Endothelial cell of umbilical vein (primary cell): ENCODE results near the gene TNIP3. TPM values are rescaled to one million over a fixed set of nuclear protein-coding genes. Genes with fewer than 3 reads are reported as not detected.

Experiments
- BruUV-seq: library from RNA; stranded (reverse); fragments of 400-500 nt; replicated peaks from 2 replicates; lab custom pipeline; 2021; lab: Mats Ljungman, UMichigan
- CTCF ChIA-PET: fragments of 300-600, 350-600 bp; sonication (Branson Sonifier 250); formaldehyde crosslinking; loops from one replicate; lab custom pipeline; 2021; ENCODE audit warnings: antibody characterized with exemption, inconsistent platforms; lab: Charles Lee
- POLR2A ChIA-PET: fragments of 300-600, 350-600 bp; sonication (Branson Sonifier 250); formaldehyde crosslinking; loops from one replicate; lab custom pipeline; 2021; ENCODE audit warnings: antibody characterized with exemption, inconsistent platforms; lab: Charles Lee
- DNase-seq: peaks from one replicate; pipeline ENCODE4 v3.0.0-alpha.2; 2011; ENCODE audit warnings: low read depth, low spot score
- FAIRE-seq: peaks from 2 replicates; lab custom pipeline; 2011; peaks lifted over from hg19 to GRCh38; lab: Jason Lieb, UNC
- H2AFZ ChIP-seq: 2 replicates; pipeline ENCODE4 v1.6.0; 2012; ENCODE audit warnings: low read depth, low read length, control low read depth, inconsistent platforms
- H3K27ac ChIP-seq: 2 replicates; pipeline ENCODE4 v1.5.1; 2011; ENCODE audit warnings: low read depth, mild to moderate bottlenecking, control low read depth, low read length, moderate library complexity; ENCODE audit not compliant: insufficient read depth
- H3K27me3 ChIP-seq, 2 experiments: 2 replicates each; pipeline versions ENCODE4 v1.6.0 to v1.6.1; 2011; ENCODE audit warnings: low read length in 2 of 2, mixed read lengths in 1 of 2; ENCODE audit not compliant: control insufficient read depth in 2 of 2, insufficient read depth in 2 of 2
- H3K36me3 ChIP-seq, 2 experiments: 2 replicates in 1 of 2; 3 replicates in 1 of 2; pipeline ENCODE4 v1.5.1; 2011; ENCODE audit warnings: low read length in 2 of 2, mild to moderate bottlenecking in 1 of 2, moderate library complexity in 1 of 2; ENCODE audit not compliant: control insufficient read depth in 2 of 2, insufficient read depth in 2 of 2; ENCODE audit errors: extremely low read depth in 1 of 2
- H3K4me1 ChIP-seq: 3 replicates; pipeline ENCODE4 v1.5.1; 2011; ENCODE audit warnings: mild to moderate bottlenecking, low read length; ENCODE audit not compliant: control insufficient read depth, insufficient read depth; ENCODE audit errors: extremely low read depth
- H3K4me2 ChIP-seq: 2 replicates; pipeline ENCODE4 v1.6.1; 2011; ENCODE audit warnings: low read length, control low read depth, mixed read lengths; ENCODE audit not compliant: insufficient read depth
- H3K4me3 ChIP-seq, 3 experiments: fragments of 200-600 bp in 1 of 3; sonication (generic), shearing (Covaris generic) in 1 of 3; replicated peaks in 1 of 3; 2 replicates each; pipeline ENCODE4 v1.5.1; 2011 to 2016; ENCODE audit warnings: control low read depth in 3 of 3, low read length in 3 of 3, mild to moderate bottlenecking in 2 of 3, inconsistent platforms in 1 of 3, low read depth in 1 of 3, moderate library complexity in 1 of 3; ENCODE audit not compliant: insufficient read depth in 1 of 3
- H3K79me2 ChIP-seq: 2 replicates; pipeline ENCODE4 v1.6.0; 2012; ENCODE audit warnings: low read length, inconsistent platforms; ENCODE audit not compliant: control insufficient read depth, insufficient read depth
- H3K9ac ChIP-seq: replicated peaks from 2 replicates; pipeline ENCODE3; 2011; ENCODE audit warnings: low read length, control low read depth; ENCODE audit not compliant: insufficient read depth; ENCODE audit errors: extremely low read depth
- H3K9me1 ChIP-seq: replicated peaks from 3 replicates; pipeline ENCODE4 v1.6.0; 2011; ENCODE audit warnings: mild to moderate bottlenecking, low read length; ENCODE audit not compliant: control insufficient read depth, insufficient read depth; ENCODE audit errors: extremely low read depth
- H3K9me3 ChIP-seq: replicated peaks from 2 replicates; pipeline ENCODE4 v1.5.1; 2012; ENCODE audit warnings: low read length, inconsistent platforms; ENCODE audit not compliant: control insufficient read depth, insufficient read depth
- H4K20me1 ChIP-seq: replicated peaks from 2 replicates; pipeline ENCODE3; 2011; ENCODE audit warnings: mild to moderate bottlenecking, low read length; ENCODE audit not compliant: control insufficient read depth, insufficient read depth; ENCODE audit errors: extremely low read depth
- EZH2 ChIP-seq: IDR thresholded peaks from 2 replicates; pipeline ENCODE4 v1.6.1; 2012; ENCODE audit warnings: borderline replicate concordance, low read depth, mild to moderate bottlenecking, moderate library complexity, low read length, inconsistent platforms; ENCODE audit not compliant: severe bottlenecking
- FOS ChIP-seq: IDR thresholded peaks from 2 replicates; pipeline ENCODE4 v1.6.1; 2011; ENCODE audit warnings: mild to moderate bottlenecking, low read length, moderate library complexity, borderline replicate concordance; ENCODE audit not compliant: insufficient read depth
- GATA2 ChIP-seq: IDR thresholded peaks from 2 replicates; pipeline ENCODE4 v1.7.0; 2011; ENCODE audit warnings: low read depth, mild to moderate bottlenecking, moderate library complexity, mixed read lengths, low read length; ENCODE audit not compliant: insufficient read length, insufficient read depth
- JUN ChIP-seq: IDR thresholded peaks from 2 replicates; pipeline ENCODE4 v1.6.1; 2011; ENCODE audit warnings: borderline replicate concordance, low read depth; ENCODE audit not compliant: insufficient read length, insufficient read depth
- MYC ChIP-seq: IDR thresholded peaks from one replicate; pipeline ENCODE4 v1.6.1; 2011; ENCODE audit warnings: mild to moderate bottlenecking, low read depth, low read length
- POLR2A ChIP-seq: IDR thresholded peaks from 2 replicates; pipeline ENCODE4 v1.6.1; 2012; ENCODE audit warnings: low read depth, mild to moderate bottlenecking, control low read depth, low read length
- POLR2AphosphoS5 ChIP-seq: IDR thresholded peaks from 2 replicates; pipeline ENCODE4 v1.6.1; 2012; ENCODE audit warnings: low read depth, mild to moderate bottlenecking, control low read depth, low read length, moderate library complexity; ENCODE audit not compliant: insufficient read depth
- dilution Hi-C: fragments of 300-500 bp; cut with MboI; formaldehyde crosslinking; loops from one replicate; pipeline ENCODE4 v1.15.0; 2019; ENCODE audit warnings: low sequenced_read_pairs; ENCODE audit not compliant: extremely low pct_ligation_motif_present
- intact Hi-C: fragments of 100-400 bp; cut with micrococcal nuclease; formaldehyde crosslinking; loops from one replicate; pipeline ENCODE4 v1.10.0; 2022
- polyA plus RNA-seq, 4 experiments: library from polyadenylated mRNA; depleted of rRNA in 3 of 4; stranded (reverse) in 3 of 4; unstranded in 1 of 4; fragments of >200 nt; gene quantifications; 2 replicates each; pipeline versions ENCODE4 v1.2.1 to v1.2.3, GENCODE V29; 2011 to 2012; ENCODE audit warnings: missing spikeins in 1 of 4
- total RNA-seq: library from RNA; stranded (reverse); gene quantifications from 2 replicates; pipeline ENCODE4 v1.2.3, GENCODE V29; 2021
- TF ChIP-seq, protein P1 (sequence below): IDR thresholded peaks from 2 replicates; pipeline ENCODE4 v1.6.1; 2011; ENCODE audit not compliant: insufficient read depth, insufficient read length
- TF ChIP-seq, protein P2 (sequence below), 2 donors: IDR thresholded peaks; 1 replicate in 1 of 2; 2 replicates in 1 of 2; pipeline ENCODE4 v1.5.1; 2011; ENCODE audit warnings: low read length in 2 of 2, mild to moderate bottlenecking in 2 of 2, moderate library complexity in 2 of 2, control low read depth in 1 of 2, inconsistent platforms in 1 of 2, low read depth in 1 of 2; ENCODE audit not compliant: insufficient read depth in 1 of 2; ENCODE audit errors: extremely low read depth in 1 of 2

Gene TNIP3
- total and polyA plus RNA-seq, 2 donors (not counting 3 experiments of a cell fraction or from before 2014, with no cell fraction given), result not detected

- TF ChIP-seq GATA2 (no peak), POLR2A (no peak), POLR2AphosphoS5 (no peak), JUN (no peak), MYC (no peak), FOS (no peak), EZH2 (no peak)
- TF ChIP-seq, protein P1, sequence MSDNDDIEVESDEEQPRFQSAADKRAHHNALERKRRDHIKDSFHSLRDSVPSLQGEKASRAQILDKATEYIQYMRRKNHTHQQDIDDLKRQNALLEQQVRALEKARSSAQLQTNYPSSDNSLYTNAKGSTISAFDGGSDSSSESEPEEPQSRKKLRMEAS, result no peak
- TF ChIP-seq, protein P2, sequence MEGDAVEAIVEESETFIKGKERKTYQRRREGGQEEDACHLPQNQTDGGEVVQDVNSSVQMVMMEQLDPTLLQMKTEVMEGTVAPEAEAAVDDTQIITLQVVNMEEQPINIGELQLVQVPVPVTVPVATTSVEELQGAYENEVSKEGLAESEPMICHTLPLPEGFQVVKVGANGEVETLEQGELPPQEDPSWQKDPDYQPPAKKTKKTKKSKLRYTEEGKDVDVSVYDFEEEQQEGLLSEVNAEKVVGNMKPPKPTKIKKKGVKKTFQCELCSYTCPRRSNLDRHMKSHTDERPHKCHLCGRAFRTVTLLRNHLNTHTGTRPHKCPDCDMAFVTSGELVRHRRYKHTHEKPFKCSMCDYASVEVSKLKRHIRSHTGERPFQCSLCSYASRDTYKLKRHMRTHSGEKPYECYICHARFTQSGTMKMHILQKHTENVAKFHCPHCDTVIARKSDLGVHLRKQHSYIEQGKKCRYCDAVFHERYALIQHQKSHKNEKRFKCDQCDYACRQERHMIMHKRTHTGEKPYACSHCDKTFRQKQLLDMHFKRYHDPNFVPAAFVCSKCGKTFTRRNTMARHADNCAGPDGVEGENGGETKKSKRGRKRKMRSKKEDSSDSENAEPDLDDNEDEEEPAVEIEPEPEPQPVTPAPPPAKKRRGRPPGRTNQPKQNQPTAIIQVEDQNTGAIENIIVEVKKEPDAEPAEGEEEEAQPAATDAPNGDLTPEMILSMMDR (IDR thresholded peaks at IDR 0.05; ENCODE audit: extremely low read depth in 1 of 2, insufficient read depth in 1 of 2, low read depth in 1 of 2, low read length in 2 of 2), result no peak
- no peak for FAIRE-seq
These were observed 17.6 kb downstream of the TNIP3 start for GRCh38 chr4:121146530-121146929.

More at GRCh38 chr4:121146530-121146929, 17.6 kb downstream of the TNIP3 start:
- no TSS peak for BruUV-seq
- POLR2A ChIA-PET, result no interaction called here
- H4K20me1 ChIP-seq, result no peaks in the 10 kb centered on the region
- H3K9me3 ChIP-seq, result no peaks in the 10 kb centered on the region
- H2AFZ ChIP-seq, result no peak overlapping the region
- intact Hi-C loops (no loop called here), dilution Hi-C loops (no loop called here)
- H3K4me2 ChIP-seq, result no peak overlapping the region
- H3K79me2 ChIP-seq, result no peaks in the 10 kb centered on the region
- CTCF ChIA-PET, result interaction anchor here (2.4 kb wide), 1 partner anchor 46 kb away, joined by 9 read pairs; no protein-coding TSS in a partner anchor
- no peaks in the 10 kb centered on the region for H3K9me1 ChIP-seq
- H3K4me1 ChIP-seq, result no peaks in the 10 kb centered on the region
- DNase-seq, result no peak
- no peaks in the 10 kb centered on the region for H3K27me3 ChIP-seq
- no peak overlapping the region for H3K4me3 ChIP-seq
- H3K27ac ChIP-seq, result no peak overlapping the region
- no peaks in the 10 kb centered on the region for H3K36me3 ChIP-seq
- no peak overlapping the region for H3K9ac ChIP-seq
